ENCODE data around the gene CLN5. TPM values are rescaled to one million over a fixed set of nuclear protein-coding genes. Genes with fewer than 3 reads are reported as not detected.

Gene CLN5
- total and polyA plus RNA-seq, 10 of the 15 experiments (the other 5 are each of a cell fraction or from before 2014, with no cell fraction given), result 11.2 to 22.2 (median 13.1) TPM

DNA sequence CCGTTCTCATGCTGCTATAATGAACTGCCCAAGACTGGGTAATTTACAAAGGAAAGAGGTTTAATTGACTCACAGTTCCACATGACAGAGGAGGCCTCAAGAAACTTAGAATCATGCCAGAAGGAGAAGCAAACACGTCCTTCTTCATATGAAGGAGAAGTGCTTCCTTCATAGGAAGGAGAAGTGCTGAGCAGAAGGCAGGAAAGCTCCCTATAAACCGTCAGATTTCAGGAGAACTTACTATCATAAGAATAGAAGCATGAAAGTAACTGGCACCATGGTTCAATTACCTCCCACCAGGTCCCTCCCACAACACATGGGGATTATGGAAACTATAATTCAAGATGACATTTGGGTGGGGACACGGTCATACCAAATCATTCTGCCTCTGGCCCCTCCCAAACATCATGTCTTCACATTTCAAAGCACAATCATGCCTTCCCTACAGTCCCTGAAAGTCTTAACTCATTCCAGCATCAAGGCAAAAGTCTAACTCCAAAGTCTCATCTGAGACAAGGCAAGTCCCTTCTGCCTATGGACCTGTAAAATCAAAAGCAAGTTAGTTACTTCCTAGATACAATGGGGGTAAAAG, 32.9 kb upstream of the CLN5 start:
- ChIA-PET POLR2A (no interaction called here), CTCF (no interaction called here)

More for the DNA sequence above, 32.9 kb upstream of the CLN5 start:
- Histone ChIP-seq H3K9me3 (replicated peaks; ENCODE audit: control insufficient read depth, insufficient read depth, low read length) (no peaks in the 10 kb centered on the region; the same call in 2 of the 3 replicates), H2AFZ (ENCODE audit: control insufficient read depth, low read depth, low read length) (no peak overlapping the region), H3K4me2 (ENCODE audit: control insufficient read depth, insufficient read depth) (no peak overlapping the region), H4K20me1 (ENCODE audit: control insufficient read depth, insufficient read depth) (no peaks in the 10 kb centered on the region), H3K9ac (ENCODE audit: control insufficient read depth, insufficient read depth, low read length) (no peak overlapping the region), H3K4me1 (ENCODE audit: control insufficient read depth, insufficient read depth, low read length) (no peaks in the 10 kb centered on the region), H3K36me3 (ENCODE audit: control insufficient read depth in 2 of 2, insufficient read depth in 2 of 2, low read length in 1 of 2) (no peaks in the 10 kb centered on the region), H3K27ac (ENCODE audit: control insufficient read depth, insufficient read depth) (no peak overlapping the region), H3K4me3 (no peak overlapping the region), H3K27me3 (replicated peaks in 1 of 2; ENCODE audit: control insufficient read depth in 2 of 2, insufficient read depth in 2 of 2, low read length in 1 of 2) (no peaks in the 10 kb centered on the region), H3K79me2 (ENCODE audit: control insufficient read depth, insufficient read depth, low read length) (no peaks in the 10 kb centered on the region)
- in situ Hi-C loops (cut with MboI), result no loop called here
- no peak for DNase-seq (ENCODE audit: low read depth, low spot score)
- no peak for FAIRE-seq
- ChIA-PET RAD21 (ENCODE audit: unreplicated experiment) (no interaction called here), SMC1A (ENCODE audit: uncharacterized antibody, unreplicated experiment) (no interaction called here)
- BruUV-seq (replicated peaks), result no TSS peak
- WGBS (ENCODE audit: insufficient coverage, insufficient replicate concordance, low lambda C conversion rate, missing lambda C conversion rate), result 6% methylated on average over 4 of the region's 4 CpGs
- intact Hi-C loops (cut with micrococcal nuclease; ENCODE audit: unreplicated experiment), result no loop called here
- ATAC-seq, result no peak
- TF ChIP-seq MTA2 (IDR thresholded peaks at IDR 0.05; ENCODE audit: low read depth), result no peak
- TF ChIP-seq, protein P1, sequence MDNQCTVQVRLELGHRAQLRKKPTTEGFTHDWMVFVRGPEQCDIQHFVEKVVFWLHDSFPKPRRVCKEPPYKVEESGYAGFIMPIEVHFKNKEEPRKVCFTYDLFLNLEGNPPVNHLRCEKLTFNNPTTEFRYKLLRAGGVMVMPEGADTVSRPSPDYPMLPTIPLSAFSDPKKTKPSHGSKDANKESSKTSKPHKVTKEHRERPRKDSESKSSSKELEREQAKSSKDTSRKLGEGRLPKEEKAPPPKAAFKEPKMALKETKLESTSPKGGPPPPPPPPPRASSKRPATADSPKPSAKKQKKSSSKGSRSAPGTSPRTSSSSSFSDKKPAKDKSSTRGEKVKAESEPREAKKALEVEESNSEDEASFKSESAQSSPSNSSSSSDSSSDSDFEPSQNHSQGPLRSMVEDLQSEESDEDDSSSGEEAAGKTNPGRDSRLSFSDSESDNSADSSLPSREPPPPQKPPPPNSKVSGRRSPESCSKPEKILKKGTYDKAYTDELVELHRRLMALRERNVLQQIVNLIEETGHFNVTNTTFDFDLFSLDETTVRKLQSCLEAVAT (IDR thresholded peaks at IDR 0.05), result no peak
- no peak for TF ChIP-seq TCF12 (IDR thresholded peaks at IDR 0.05; ENCODE audit: low read depth, low read length)
- TF ChIP-seq, protein P2, sequence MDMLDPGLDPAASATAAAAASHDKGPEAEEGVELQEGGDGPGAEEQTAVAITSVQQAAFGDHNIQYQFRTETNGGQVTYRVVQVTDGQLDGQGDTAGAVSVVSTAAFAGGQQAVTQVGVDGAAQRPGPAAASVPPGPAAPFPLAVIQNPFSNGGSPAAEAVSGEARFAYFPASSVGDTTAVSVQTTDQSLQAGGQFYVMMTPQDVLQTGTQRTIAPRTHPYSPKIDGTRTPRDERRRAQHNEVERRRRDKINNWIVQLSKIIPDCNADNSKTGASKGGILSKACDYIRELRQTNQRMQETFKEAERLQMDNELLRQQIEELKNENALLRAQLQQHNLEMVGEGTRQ (IDR thresholded peaks at IDR 0.05; ENCODE audit: borderline replicate concordance, low read depth, low read length), result no peak
- no peak for TF ChIP-seq RUNX3 (IDR thresholded peaks at IDR 0.05; ENCODE audit: low read length)
- no peak for TF ChIP-seq RBBP5 (conservative IDR thresholded peaks at IDR 0.05)
- no peak for TF ChIP-seq TAF1 (IDR thresholded peaks at IDR 0.05; ENCODE audit: borderline replicate concordance, low read depth, low read length)
- no peak for TF ChIP-seq POLR2AphosphoS5 (IDR thresholded peaks at IDR 0.05; ENCODE audit: low read length)
- no peak for TF ChIP-seq ZBED1 (IDR thresholded peaks at IDR 0.05; ENCODE audit: borderline replicate concordance)
- no peak for TF ChIP-seq MTA3 (IDR thresholded peaks at IDR 0.05; ENCODE audit: borderline replicate concordance, low read length)
- TF ChIP-seq, protein P3, sequence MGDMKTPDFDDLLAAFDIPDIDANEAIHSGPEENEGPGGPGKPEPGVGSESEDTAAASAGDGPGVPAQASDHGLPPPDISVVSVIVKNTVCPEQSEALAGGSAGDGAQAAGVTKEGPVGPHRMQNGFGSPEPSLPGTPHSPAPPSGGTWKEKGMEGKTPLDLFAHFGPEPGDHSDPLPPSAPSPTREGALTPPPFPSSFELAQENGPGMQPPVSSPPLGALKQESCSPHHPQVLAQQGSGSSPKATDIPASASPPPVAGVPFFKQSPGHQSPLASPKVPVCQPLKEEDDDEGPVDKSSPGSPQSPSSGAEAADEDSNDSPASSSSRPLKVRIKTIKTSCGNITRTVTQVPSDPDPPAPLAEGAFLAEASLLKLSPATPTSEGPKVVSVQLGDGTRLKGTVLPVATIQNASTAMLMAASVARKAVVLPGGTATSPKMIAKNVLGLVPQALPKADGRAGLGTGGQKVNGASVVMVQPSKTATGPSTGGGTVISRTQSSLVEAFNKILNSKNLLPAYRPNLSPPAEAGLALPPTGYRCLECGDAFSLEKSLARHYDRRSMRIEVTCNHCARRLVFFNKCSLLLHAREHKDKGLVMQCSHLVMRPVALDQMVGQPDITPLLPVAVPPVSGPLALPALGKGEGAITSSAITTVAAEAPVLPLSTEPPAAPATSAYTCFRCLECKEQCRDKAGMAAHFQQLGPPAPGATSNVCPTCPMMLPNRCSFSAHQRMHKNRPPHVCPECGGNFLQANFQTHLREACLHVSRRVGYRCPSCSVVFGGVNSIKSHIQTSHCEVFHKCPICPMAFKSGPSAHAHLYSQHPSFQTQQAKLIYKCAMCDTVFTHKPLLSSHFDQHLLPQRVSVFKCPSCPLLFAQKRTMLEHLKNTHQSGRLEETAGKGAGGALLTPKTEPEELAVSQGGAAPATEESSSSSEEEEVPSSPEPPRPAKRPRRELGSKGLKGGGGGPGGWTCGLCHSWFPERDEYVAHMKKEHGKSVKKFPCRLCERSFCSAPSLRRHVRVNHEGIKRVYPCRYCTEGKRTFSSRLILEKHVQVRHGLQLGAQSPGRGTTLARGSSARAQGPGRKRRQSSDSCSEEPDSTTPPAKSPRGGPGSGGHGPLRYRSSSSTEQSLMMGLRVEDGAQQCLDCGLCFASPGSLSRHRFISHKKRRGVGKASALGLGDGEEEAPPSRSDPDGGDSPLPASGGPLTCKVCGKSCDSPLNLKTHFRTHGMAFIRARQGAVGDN (IDR thresholded peaks at IDR 0.05), result no peak
